Measurements from ENCODE around the gene HECTD1.

HECTD1 gene

DNA sequence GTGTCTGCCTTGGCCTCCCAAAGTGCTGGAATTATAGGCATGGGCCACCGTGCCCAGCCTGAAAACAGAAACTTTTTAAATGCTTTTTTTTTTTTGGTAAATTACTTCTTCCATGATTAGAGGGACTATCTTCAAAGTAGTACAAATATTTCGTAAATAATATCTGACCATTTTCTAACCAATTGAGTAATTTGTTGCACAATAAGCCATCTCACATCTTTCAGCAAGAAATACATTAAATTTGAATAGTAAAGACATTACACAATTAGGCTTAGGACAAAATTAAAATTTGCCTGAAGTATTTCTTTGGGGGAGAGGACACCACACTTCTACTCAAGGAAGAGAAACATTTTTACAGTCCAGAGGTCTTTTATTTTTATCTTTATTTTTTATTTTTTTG is 96.7 kb downstream of the HECTD1 start:
- TF ChIP-seq EGR1 (IDR thresholded peaks at IDR 0.05) (no peak), ZBTB7A (IDR thresholded peaks at IDR 0.05; ENCODE audit: low read depth) (no peak), YY1 (IDR thresholded peaks at IDR 0.05; ENCODE audit: low read depth) (no peak), CREB1 (IDR thresholded peaks at IDR 0.05; ENCODE audit: low read depth) (no peak), CEBPB (IDR thresholded peaks at IDR 0.05) (no peak), RAD21 (IDR thresholded peaks at IDR 0.05; ENCODE audit: low read depth) (no peak), TCF12 (IDR thresholded peaks at IDR 0.05; ENCODE audit: low read depth) (no peak), NFIC (IDR thresholded peaks at IDR 0.05) (no peak), EP300 (IDR thresholded peaks at IDR 0.05; ENCODE audit: borderline replicate concordance) (no peak)

DNA sequence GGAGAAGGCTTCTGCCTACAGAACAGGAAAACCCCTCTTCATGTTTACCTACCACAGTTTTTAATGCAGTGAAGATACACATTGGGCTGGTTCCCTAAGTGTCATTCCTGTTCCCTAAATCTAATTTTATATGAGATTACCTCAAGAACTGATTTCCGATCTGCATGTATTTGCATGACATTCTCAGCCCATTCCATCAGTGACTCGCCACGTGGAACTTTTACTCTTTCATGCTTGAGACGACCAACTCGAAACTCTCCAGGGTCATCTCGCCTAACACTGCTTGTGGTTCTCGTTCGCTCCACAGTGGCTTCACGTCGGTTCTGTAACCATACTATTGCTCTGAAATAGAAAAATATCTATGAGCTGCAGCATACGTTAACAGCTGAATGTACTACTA is 98.3 kb downstream of the HECTD1 start:
- TF ChIP-seq RAD21 (IDR thresholded peaks at IDR 0.05; ENCODE audit: low read depth) (no peak), TCF12 (IDR thresholded peaks at IDR 0.05; ENCODE audit: low read depth) (no peak), MAX (IDR thresholded peaks at IDR 0.05) (no peak), EP300 (IDR thresholded peaks at IDR 0.05; ENCODE audit: borderline replicate concordance) (no peak), TEAD4 (IDR thresholded peaks at IDR 0.05) (no peak), TAF1 (IDR thresholded peaks at IDR 0.05; ENCODE audit: low read depth) (no peak), FOXM1 (IDR thresholded peaks at IDR 0.05; ENCODE audit: borderline replicate concordance, low read depth) (no peak), EGR1 (IDR thresholded peaks at IDR 0.05) (no peak)

- TF ChIP-seq RAD21 (IDR thresholded peaks at IDR 0.05; ENCODE audit: low read depth): no peak
- no peak for TF ChIP-seq TAF1 (IDR thresholded peaks at IDR 0.05; ENCODE audit: low read depth)
- TF ChIP-seq CEBPB (IDR thresholded peaks at IDR 0.05): no peak
- no peak for TF ChIP-seq MAX (IDR thresholded peaks at IDR 0.05)
Measured at GRCh38 chr14:31106768-31107167, 100.8 kb downstream of the HECTD1 start.

DNA sequence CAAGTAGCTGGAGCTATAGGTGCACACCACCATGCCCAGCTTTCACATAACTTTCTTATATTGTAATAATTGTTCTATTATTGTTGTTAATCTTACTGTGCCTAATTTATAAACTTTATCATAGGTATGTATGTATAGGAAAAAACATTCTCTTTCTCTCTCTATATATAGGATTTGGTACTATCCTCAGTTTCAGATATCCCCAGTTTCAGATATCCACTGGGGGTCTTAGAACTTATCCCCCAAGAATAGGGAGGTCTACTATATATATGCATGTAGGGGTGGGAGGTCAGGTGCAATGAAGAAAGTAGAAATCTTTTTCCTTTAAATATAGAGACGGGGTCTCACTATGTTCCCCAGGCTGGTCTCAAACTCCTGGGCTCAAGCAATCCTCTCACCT is 110.5 kb downstream of the HECTD1 start:
- TF ChIP-seq TAF1 (IDR thresholded peaks at IDR 0.05; ENCODE audit: low read depth): no peak
- no peak for TF ChIP-seq CEBPB (IDR thresholded peaks at IDR 0.05)
- no peak for TF ChIP-seq TEAD4 (IDR thresholded peaks at IDR 0.05)
- no peak for TF ChIP-seq YY1 (IDR thresholded peaks at IDR 0.05; ENCODE audit: low read depth)
- TF ChIP-seq REST (IDR thresholded peaks at IDR 0.05; ENCODE audit: low read depth): no peak

DNA sequence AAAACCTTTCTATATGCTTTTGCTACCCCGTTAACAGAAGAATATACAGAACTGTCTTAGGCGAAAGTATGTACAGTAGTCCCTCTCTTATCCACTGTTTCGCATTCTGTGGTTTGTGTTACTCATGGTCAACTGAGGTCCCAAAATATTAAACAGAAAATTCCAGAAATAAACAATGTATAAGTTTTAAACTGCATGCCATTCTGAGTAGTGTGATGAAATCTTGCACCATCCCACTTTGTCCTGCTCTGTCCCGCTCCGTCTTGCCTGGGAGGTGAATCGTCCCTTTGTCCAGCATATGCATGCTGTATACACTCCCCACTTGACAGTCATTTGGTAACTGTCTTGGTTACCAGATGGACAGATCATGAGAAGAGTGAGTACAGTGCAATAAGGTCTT is 111.3 kb downstream of the HECTD1 start:
- no peak for TF ChIP-seq TCF12 (IDR thresholded peaks at IDR 0.05; ENCODE audit: low read depth)
- TF ChIP-seq CREB1 (IDR thresholded peaks at IDR 0.05; ENCODE audit: low read depth): no peak
- no peak for TF ChIP-seq ZBTB7A (IDR thresholded peaks at IDR 0.05; ENCODE audit: low read depth)
- TF ChIP-seq RAD21 (IDR thresholded peaks at IDR 0.05; ENCODE audit: low read depth): no peak
- TF ChIP-seq EP300 (IDR thresholded peaks at IDR 0.05; ENCODE audit: borderline replicate concordance): no peak
- TF ChIP-seq CEBPB (IDR thresholded peaks at IDR 0.05): no peak

DNA sequence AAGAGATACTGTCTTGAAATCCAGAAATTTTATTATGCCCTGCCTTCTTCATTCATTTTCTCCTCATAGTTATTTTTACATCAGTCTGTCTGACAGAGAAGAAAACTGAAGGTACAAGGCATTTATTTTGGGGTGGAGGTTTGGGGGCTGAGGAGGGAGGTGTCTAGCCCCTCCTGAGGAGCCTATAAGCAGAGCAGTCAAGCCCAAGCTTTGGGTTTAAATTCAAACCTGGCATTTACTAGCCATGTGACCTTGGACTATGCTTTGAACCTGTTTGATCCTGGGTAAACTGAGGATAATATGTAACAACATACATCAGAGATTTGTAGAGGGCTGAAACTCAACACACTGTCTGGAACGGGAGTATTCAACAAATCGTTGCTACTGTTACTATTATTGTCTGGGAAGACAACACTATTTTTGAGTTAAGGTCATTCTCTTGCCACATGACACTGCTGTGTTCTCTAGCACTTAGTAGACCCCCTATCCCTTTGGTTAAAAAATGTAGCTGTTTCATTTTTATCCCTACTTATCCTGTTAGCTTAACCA is 115.4 kb downstream of the HECTD1 start:
- TF ChIP-seq TCF12 (IDR thresholded peaks at IDR 0.05; ENCODE audit: low read depth): no peak

- TF ChIP-seq YY1 (IDR thresholded peaks at IDR 0.05; ENCODE audit: low read depth) (no peak), USF1 (IDR thresholded peaks at IDR 0.05) (peak; percentile 61), NFIC (IDR thresholded peaks at IDR 0.05) (0 out of 2 replicates have a peak, but pooled peaks have one; percentile 23)
Measured at GRCh38 chr14:31090883-31091764, 116.5 kb downstream of the HECTD1 start.

GRCh38 chr14:31085027-31085426 is 122.6 kb downstream of the HECTD1 start:
- TF ChIP-seq TAF1 (IDR thresholded peaks at IDR 0.05; ENCODE audit: low read depth) (no peak), RAD21 (IDR thresholded peaks at IDR 0.05; ENCODE audit: low read depth) (no peak), REST (IDR thresholded peaks at IDR 0.05; ENCODE audit: low read depth) (no peak), USF1 (IDR thresholded peaks at IDR 0.05) (no peak), FOXM1 (IDR thresholded peaks at IDR 0.05; ENCODE audit: borderline replicate concordance, low read depth) (no peak), YY1 (IDR thresholded peaks at IDR 0.05; ENCODE audit: low read depth) (no peak), EP300 (IDR thresholded peaks at IDR 0.05; ENCODE audit: borderline replicate concordance) (no peak), CREB1 (IDR thresholded peaks at IDR 0.05; ENCODE audit: low read depth) (no peak), NFIC (IDR thresholded peaks at IDR 0.05) (no peak), TCF12 (IDR thresholded peaks at IDR 0.05; ENCODE audit: low read depth) (no peak), EGR1 (IDR thresholded peaks at IDR 0.05) (no peak), TEAD4 (IDR thresholded peaks at IDR 0.05) (no peak), ZBTB7A (IDR thresholded peaks at IDR 0.05; ENCODE audit: low read depth) (no peak)
